CD1c-positive myeloid dendritic cell (primary cell): ENCODE results near the gene C11orf91.
"Not testable (repeated sequence)": the region's sequence is repeated elsewhere in the genome, so short reads cannot be mapped to it uniquely, and the experiment has no call there.

Experiments used
- DNase-seq: peaks from one replicate; pipeline ENCODE4 v3.0.0-alpha.2; 2016; ENCODE audit errors: extremely low spot score

Gene C11orf91

GRCh38 chr11:33721984-33722383, 21.4 kb upstream of the C11orf91 start:
- DNase-seq = no peak

- DNase-seq = no peak
Observed at GRCh38 chr11:33721426-33721825, 20.8 kb upstream of the C11orf91 start.

- DNase-seq = no peak
Observed at GRCh38 chr11:33719587-33719986, 19.0 kb upstream of the C11orf91 start.

- DNase-seq = no peak
Observed at GRCh38 chr11:33718440-33718839, 17.8 kb upstream of the C11orf91 start.

- no peak for DNase-seq
Observed at GRCh38 chr11:33716243-33716642, 15.6 kb upstream of the C11orf91 start.

GRCh38 chr11:33713856-33714398, 13.3 kb upstream of the C11orf91 start:
- no peak for DNase-seq

GRCh38 chr11:33713151-33713855, 12.7 kb upstream of the C11orf91 start:
- DNase-seq = no peak

- no peak for DNase-seq
Observed at GRCh38 chr11:33712436-33712835, 11.8 kb upstream of the C11orf91 start.

- no peak for DNase-seq
Observed at GRCh38 chr11:33709466-33709865, 8.8 kb upstream of the C11orf91 start.

GRCh38 chr11:33708985-33709384, 8.4 kb upstream of the C11orf91 start:
- DNase-seq = no peak

- DNase-seq = not testable (repeated sequence)
Observed at GRCh38 chr11:33707831-33708230, 7.2 kb upstream of the C11orf91 start.

- DNase-seq = no peak
Observed at GRCh38 chr11:33706966-33707365, 6.3 kb upstream of the C11orf91 start.

- no peak for DNase-seq
Observed at GRCh38 chr11:33706546-33706945, 5.9 kb upstream of the C11orf91 start.

- no peak for DNase-seq
Observed at GRCh38 chr11:33704240-33705002, 3.8 kb upstream of the C11orf91 start.

GRCh38 chr11:33703788-33704187, 3.2 kb upstream of the C11orf91 start:
- DNase-seq = no peak

GRCh38 chr11:33703234-33703633, 2.6 kb upstream of the C11orf91 start:
- no peak for DNase-seq

GRCh38 chr11:33701302-33702230, 940 bp upstream of the C11orf91 start:
- DNase-seq = peak; percentile 35

GRCh38 chr11:33700063-33700501, 544 bp downstream of the C11orf91 start:
- DNase-seq = no peak

GRCh38 chr11:33699515-33700062, 1.0 kb downstream of the C11orf91 start:
- DNase-seq = no peak

- DNase-seq = no peak
Observed at GRCh38 chr11:33698921-33699320, 1.7 kb downstream of the C11orf91 start.

GRCh38 chr11:33697997-33698396, 2.6 kb downstream of the C11orf91 start:
- no peak for DNase-seq
